ENCODE measurements around the gene NAPEPLD. TPM values are rescaled to one million over a fixed set of nuclear protein-coding genes. Genes with fewer than 3 reads are reported as not detected.
"Not testable (repeated sequence)": the region's sequence is repeated elsewhere in the genome, so short reads cannot be mapped to it uniquely, and the experiment has no call there.

The NAPEPLD gene
- polyA plus RNA-seq (2013, experiment 1 of 4) = 18.2 TPM
- polyA plus RNA-seq (2013, experiment 2 of 4) = 19.9 TPM
- polyA plus RNA-seq (2013, experiment 3 of 4) = 12.6 TPM
- 13.9 TPM for polyA plus RNA-seq (2013, experiment 4 of 4)

DNA sequence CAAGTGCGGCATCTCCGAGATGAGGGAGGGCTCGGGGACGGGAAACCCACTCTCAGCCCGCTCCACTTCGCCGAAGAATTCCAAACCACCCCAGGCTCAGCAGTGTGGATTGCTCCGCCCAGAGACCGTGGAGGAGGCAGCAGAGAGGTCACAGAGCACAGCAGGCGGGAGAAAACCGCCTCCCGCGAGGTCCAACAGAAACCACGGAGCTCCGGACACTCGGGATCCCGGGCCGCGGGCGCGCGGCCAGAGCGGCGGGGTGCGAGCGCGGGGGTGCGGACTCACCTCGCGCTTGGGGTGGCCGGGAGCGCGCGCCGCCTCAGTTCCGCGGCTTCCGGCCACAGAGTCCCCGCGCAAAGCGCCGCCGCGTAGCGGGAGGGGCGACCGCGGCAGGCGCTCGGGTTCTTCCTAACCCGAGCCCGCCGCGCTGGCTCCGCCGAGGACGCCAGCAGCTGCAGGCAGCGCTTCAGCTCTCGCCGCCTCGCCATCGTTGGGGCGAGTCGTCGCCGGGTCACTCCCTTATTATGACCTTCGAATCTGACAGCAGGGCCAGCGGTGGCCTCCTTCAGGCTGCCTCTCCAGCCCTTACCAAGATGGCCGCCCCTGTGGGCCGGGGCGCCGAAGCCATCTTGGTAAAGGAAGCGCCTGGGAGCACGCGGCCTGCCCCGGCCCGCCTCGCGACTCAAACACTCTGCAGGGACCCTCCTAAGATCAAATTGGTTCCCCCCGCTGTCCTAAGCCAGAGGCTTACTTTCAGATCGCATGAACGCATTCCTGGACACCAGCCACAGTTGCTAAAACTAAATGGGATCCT is at the start of gene NAPEPLD:
TSS of gene NAPEPLD (minus strand) at position 106 of the 814 bp plus-strand sequence. CDS start 20,323 bp downstream, outside the sequence.
- Histone ChIP-seq H3K27ac (ENCODE audit: insufficient read depth, low read depth, low read length, poor library complexity, severe bottlenecking) (peak within 1 kb of the TSS; percentile 91), H3K4me3 (ENCODE audit: insufficient read depth, low read depth, low read length) (peak within 1 kb of the TSS; percentile 74), H3K4me1 (ENCODE audit: control insufficient read depth, insufficient read depth, low read length) (peaks cover 10% of the 10 kb centered on the region), H3K36me3 (ENCODE audit: control insufficient read depth, insufficient read depth, low read length) (no peaks in the 10 kb centered on the region), H3K9me3 (ENCODE audit: control insufficient read depth, low read length) (no peaks in the 10 kb centered on the region), H3K27me3 (ENCODE audit: control insufficient read depth, insufficient read depth, low read length, poor library complexity, severe bottlenecking) (no peaks in the 10 kb centered on the region)
- 4% methylated on average over 82 of the region's 82 CpGs for WGBS, 2 experiments

DNA sequence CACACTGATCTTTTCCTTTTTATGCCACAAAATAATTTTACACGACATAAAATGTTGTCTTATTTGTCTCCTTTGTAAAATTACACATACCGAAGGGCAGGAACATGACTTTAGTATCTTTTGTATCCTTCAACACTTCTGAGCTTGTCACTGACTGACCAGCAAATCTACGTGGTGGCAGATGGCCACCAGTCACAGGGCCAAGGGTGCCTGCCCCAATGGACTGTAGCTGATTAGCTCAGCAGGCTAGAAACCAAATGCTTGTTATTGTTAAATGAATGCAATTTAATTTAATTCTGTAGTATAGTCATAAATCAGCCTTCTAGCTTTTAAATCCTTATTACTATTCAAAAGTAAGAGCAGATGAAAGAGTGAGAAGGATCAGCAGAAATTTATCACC is 49.2 kb upstream of the NAPEPLD start:
- H3K36me3 ChIP-seq (ENCODE audit: control insufficient read depth, insufficient read depth, low read length); H3K27ac ChIP-seq (ENCODE audit: insufficient read depth, low read depth, low read length, poor library complexity, severe bottlenecking); H3K4me1 ChIP-seq (ENCODE audit: control insufficient read depth, insufficient read depth, low read length); H3K4me3 ChIP-seq (ENCODE audit: insufficient read depth, low read depth, low read length); H3K27me3 ChIP-seq (ENCODE audit: control insufficient read depth, insufficient read depth, low read length, poor library complexity, severe bottlenecking); H3K9me3 ChIP-seq (ENCODE audit: control insufficient read depth, low read length): not testable (repeated sequence)
- 82 to 95% methylated on average over 3 of the region's 3 CpGs for WGBS, 2 experiments

DNA sequence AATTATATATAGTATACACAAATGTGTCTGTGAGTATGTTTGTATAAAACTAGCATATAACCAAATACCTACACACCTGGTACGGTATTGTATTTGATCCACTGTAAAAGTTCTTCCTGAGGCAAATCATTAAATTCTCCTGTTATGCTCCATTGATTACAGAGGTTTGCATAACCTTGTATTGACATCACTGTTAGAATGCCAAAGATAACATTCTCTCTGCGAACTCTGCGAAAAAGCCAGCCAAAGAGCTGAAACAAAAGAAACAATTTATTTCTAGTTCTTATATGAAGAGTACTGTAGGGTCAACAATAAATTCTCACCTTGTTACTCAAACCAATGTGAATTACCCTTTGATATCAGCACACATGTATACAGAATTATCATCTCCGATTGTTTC is 46.5 kb upstream of the NAPEPLD start:
- H3K4me3 ChIP-seq (ENCODE audit: insufficient read depth, low read depth, low read length); H3K4me1 ChIP-seq (ENCODE audit: control insufficient read depth, insufficient read depth, low read length); H3K27me3 ChIP-seq (ENCODE audit: control insufficient read depth, insufficient read depth, low read length, poor library complexity, severe bottlenecking); H3K9me3 ChIP-seq (ENCODE audit: control insufficient read depth, low read length); H3K36me3 ChIP-seq (ENCODE audit: control insufficient read depth, insufficient read depth, low read length); H3K27ac ChIP-seq (ENCODE audit: insufficient read depth, low read depth, low read length, poor library complexity, severe bottlenecking): not testable (repeated sequence)
- WGBS, 2 experiments = 85 to 93% methylated on average over 3 to 4 of the region's 4 CpGs

DNA sequence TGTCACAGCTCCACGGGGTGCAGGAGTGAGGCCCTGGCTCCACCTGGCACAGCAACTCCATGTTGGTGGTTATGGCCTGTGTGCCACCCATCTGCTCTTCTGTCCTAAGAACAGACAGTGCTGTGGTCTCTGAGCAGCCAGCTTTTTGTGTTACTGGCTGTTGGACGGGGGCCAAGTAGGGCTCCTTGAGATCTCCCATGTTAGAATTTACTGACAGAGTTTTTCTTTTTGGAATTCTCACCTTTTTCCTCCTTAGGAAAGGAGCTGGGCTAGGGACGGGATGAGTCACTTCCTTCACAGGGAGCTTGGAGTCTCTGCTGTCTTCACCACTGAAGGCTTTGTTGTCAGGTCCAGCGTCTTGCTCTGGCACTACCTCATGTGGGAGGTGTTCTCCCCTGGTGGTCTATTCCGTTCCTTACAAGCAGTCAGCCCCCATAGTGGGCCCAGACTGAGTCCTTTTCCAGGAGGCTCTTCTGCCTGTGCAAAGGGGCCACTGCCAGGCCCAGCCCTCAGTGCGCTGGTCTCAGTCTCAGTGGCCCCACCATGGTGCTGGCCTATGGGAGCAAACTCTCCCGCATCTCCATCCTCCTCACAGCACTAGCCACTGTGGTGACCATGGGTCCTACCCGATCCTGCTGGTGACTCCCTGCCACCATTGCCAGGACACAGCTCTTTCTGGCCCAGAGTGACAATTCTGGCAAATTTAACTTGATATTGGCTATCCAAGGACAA is 23.7 kb upstream of the NAPEPLD start:
- H3K4me1 ChIP-seq (ENCODE audit: control insufficient read depth, insufficient read depth, low read length) = not testable (repeated sequence)

DNA sequence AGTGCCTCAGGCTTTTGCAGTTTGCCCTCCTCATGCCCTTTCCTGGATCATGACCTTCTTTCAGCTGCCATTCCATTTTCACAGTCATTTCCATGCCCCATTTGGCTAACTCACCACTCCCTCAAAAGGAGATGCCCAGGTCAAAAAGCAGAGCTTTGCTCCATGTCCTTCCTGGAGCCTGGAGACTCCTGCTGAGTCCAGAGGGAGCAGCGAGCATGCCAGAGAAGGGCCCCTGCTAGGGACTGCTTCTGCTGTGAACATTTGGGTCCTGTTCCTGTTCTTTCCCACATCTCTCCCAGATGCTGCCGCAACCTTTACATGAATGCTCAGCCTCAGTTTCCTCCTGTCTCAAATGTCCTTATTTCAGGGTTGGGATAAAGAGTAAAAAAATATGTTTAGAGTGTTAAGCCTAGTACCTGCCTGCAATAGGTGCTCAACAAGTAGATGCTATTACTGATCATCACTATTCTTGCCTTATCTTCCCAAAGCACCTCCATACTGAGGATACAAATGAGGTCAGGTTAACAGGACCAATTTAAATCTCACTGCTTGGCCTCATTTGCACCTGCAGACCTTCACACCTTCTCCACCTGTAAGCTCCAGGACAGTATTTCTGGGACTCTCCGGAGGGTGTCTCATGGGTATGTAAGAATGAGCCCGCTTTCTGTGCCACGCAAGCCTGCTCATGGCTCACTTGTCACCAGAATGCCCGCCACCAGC is 23.0 kb upstream of the NAPEPLD start:
- H3K27ac ChIP-seq (ENCODE audit: insufficient read depth, low read depth, low read length, poor library complexity, severe bottlenecking); H3K4me3 ChIP-seq (ENCODE audit: insufficient read depth, low read depth, low read length); H3K36me3 ChIP-seq (ENCODE audit: control insufficient read depth, insufficient read depth, low read length); H3K27me3 ChIP-seq (ENCODE audit: control insufficient read depth, insufficient read depth, low read length, poor library complexity, severe bottlenecking); H3K4me1 ChIP-seq (ENCODE audit: control insufficient read depth, insufficient read depth, low read length); H3K9me3 ChIP-seq (ENCODE audit: control insufficient read depth, low read length): not testable (repeated sequence)
- WGBS, 2 experiments = 92% methylated on average over 6 of the region's 6 CpGs

More for the DNA sequence above, 23.7 kb upstream of the NAPEPLD start:
- not testable (repeated sequence) for H3K27me3 ChIP-seq (ENCODE audit: control insufficient read depth, insufficient read depth, low read length, poor library complexity, severe bottlenecking); H3K9me3 ChIP-seq (ENCODE audit: control insufficient read depth, low read length); H3K36me3 ChIP-seq (ENCODE audit: control insufficient read depth, insufficient read depth, low read length); H3K27ac ChIP-seq (ENCODE audit: insufficient read depth, low read depth, low read length, poor library complexity, severe bottlenecking); H3K4me3 ChIP-seq (ENCODE audit: insufficient read depth, low read depth, low read length)
- WGBS, 2 experiments = 79 to 88% methylated on average over 4 to 6 of the region's 8 CpGs

DNA sequence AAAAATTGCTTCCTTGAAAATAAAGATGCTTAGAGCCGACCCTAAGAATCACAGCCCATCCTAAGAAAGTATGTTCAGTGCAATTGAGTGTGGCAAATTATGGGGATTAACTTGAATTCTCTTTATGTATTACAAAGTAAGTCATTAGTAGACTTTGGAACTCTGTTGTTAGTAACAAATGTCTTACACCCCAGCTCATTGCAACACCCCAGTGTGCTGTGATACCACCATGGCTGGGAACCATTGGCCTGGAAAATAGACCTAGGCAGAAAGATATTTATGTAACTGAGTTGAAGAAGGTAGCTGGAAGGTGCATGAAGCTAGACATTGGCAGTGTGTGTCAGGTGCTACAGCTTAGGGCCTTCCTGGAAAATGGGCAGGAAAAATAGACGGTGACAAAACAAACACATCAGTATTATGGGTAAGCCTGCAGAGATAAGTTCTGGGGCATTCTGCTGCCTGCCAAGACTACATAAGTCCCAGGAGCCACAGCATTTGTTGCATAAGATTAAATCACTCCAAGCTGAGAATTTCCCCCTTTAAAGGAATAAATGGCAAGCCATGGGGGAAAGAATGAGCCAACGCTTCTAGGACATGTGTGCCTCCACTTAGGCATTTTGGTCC is 18.1 kb upstream of the NAPEPLD start:
- not testable (repeated sequence) for H3K36me3 ChIP-seq (ENCODE audit: control insufficient read depth, insufficient read depth, low read length); H3K4me3 ChIP-seq (ENCODE audit: insufficient read depth, low read depth, low read length); H3K4me1 ChIP-seq (ENCODE audit: control insufficient read depth, insufficient read depth, low read length); H3K27me3 ChIP-seq (ENCODE audit: control insufficient read depth, insufficient read depth, low read length, poor library complexity, severe bottlenecking); H3K27ac ChIP-seq (ENCODE audit: insufficient read depth, low read depth, low read length, poor library complexity, severe bottlenecking); H3K9me3 ChIP-seq (ENCODE audit: control insufficient read depth, low read length)
- 93 to 94% methylated on average over 3 of the region's 3 CpGs for WGBS, 2 experiments

DNA sequence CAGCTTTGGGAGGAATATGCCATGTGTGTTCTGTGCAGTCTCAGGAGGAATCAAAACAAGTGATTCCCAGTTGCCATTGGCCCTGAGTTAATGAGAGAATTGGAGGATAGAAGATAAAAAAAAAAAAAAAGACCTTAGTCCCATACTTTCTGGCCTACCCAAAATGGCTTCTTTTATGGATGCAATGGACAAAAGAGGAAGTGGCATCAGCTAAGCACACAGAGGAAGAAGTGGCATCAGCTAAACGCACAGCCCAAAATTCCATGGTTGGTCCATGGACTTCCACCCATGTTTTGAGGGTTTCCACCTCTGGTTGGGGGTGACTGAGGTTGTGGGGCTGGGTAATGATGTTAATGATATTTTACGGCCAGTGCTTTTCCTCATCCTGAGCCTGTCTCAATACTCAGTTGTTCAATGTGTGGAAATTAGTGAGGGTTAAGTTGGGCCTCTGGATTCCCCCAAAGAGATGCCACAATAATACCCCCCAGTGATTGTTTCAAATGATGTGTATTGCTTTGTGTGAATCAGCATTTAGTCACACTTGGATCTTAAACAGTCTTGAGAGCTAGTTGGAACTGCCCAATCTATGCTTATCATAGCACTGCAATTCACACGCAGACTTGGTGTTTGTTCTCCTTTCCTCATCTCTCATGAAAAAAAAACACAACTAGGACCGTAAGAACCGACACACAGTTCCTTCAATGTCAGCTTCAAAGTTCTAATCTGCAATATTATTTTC is 14.4 kb upstream of the NAPEPLD start:
- not testable (repeated sequence) for H3K4me3 ChIP-seq (ENCODE audit: insufficient read depth, low read depth, low read length); H3K36me3 ChIP-seq (ENCODE audit: control insufficient read depth, insufficient read depth, low read length); H3K9me3 ChIP-seq (ENCODE audit: control insufficient read depth, low read length); H3K27ac ChIP-seq (ENCODE audit: insufficient read depth, low read depth, low read length, poor library complexity, severe bottlenecking); H3K27me3 ChIP-seq (ENCODE audit: control insufficient read depth, insufficient read depth, low read length, poor library complexity, severe bottlenecking); H3K4me1 ChIP-seq (ENCODE audit: control insufficient read depth, insufficient read depth, low read length)
- 95 to 98% methylated on average over 5 of the region's 5 CpGs for WGBS, 2 experiments

DNA sequence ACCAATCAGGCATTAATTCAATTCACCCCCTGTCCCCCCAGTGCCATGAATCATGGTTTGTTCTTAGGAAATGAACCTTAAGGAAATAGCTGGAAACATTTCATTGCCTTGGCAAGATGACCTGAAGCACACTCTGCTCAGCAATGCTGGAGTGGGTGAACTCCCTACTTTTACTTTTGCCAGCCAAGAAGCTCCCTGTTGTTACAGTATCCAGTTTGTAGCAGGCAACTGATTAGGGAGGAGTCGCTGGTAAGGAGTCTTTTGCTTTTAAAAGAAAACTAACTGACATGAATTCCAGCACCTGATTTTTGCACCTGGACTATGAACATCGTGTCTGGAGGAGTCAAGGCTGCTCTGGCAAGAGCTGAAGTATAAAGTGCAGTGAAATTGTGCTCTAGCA is 13.7 kb upstream of the NAPEPLD start:
- not testable (repeated sequence) for H3K27me3 ChIP-seq (ENCODE audit: control insufficient read depth, insufficient read depth, low read length, poor library complexity, severe bottlenecking); H3K36me3 ChIP-seq (ENCODE audit: control insufficient read depth, insufficient read depth, low read length); H3K9me3 ChIP-seq (ENCODE audit: control insufficient read depth, low read length); H3K27ac ChIP-seq (ENCODE audit: insufficient read depth, low read depth, low read length, poor library complexity, severe bottlenecking); H3K4me3 ChIP-seq (ENCODE audit: insufficient read depth, low read depth, low read length); H3K4me1 ChIP-seq (ENCODE audit: control insufficient read depth, insufficient read depth, low read length)
- 86 to 92% methylated on average over 2 of the region's 2 CpGs for WGBS, 2 experiments

DNA sequence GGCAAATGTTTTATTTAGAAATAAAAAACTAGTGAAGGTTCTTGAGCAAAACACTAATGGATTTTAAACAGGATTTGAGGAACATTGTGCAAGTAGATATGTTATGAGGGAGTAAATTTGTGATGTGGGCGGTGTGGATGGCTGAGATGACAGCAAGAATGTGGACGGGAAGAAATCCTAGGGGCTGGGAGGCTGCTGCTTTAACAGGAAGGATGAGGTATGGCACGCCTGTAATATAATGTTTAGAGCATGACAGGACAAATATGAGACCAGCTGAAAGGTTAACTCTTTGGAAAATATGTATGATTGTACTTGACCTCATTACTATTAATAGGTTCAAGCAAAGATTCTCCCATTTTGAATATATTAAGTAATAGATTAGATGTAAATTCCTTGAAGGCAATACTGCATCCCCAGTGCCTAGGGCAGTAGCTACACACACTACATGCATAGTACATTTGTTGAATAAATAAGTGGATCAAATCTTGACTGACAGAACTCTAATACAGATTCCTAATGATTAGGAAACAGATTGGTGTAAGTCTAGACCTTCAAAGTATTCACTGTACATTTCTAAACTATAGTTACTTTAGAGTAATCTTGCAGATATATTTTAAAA is 13.2 kb upstream of the NAPEPLD start:
- H3K9me3 ChIP-seq (ENCODE audit: control insufficient read depth, low read length); H3K4me3 ChIP-seq (ENCODE audit: insufficient read depth, low read depth, low read length); H3K4me1 ChIP-seq (ENCODE audit: control insufficient read depth, insufficient read depth, low read length); H3K27ac ChIP-seq (ENCODE audit: insufficient read depth, low read depth, low read length, poor library complexity, severe bottlenecking); H3K27me3 ChIP-seq (ENCODE audit: control insufficient read depth, insufficient read depth, low read length, poor library complexity, severe bottlenecking); H3K36me3 ChIP-seq (ENCODE audit: control insufficient read depth, insufficient read depth, low read length): not testable (repeated sequence)
- WGBS, 2 experiments = 93 to 96% methylated on average over 3 of the region's 3 CpGs

All from ectodermal cell (in vitro differentiated cells).